NCI-H2081 treated with DMSO at 0.1 percent for 48 hours (cell line): ENCODE results near the gene SIK3.
"Not testable (repeated sequence)": the region's sequence is repeated elsewhere in the genome, so short reads cannot be mapped to it uniquely, and the experiment has no call there.

Experiments
- DNase-seq: peaks from one replicate; lab custom pipeline; 2025; lab: John Stamatoyannopoulos, UW

SIK3 gene

GRCh38 chr11:117076941-117077691, 21.1 kb downstream of the SIK3 start:
- peak; percentile 30 for DNase-seq

- DNase-seq: no peak
Measured at GRCh38 chr11:117075186-117075585, 23.0 kb downstream of the SIK3 start.

DNA sequence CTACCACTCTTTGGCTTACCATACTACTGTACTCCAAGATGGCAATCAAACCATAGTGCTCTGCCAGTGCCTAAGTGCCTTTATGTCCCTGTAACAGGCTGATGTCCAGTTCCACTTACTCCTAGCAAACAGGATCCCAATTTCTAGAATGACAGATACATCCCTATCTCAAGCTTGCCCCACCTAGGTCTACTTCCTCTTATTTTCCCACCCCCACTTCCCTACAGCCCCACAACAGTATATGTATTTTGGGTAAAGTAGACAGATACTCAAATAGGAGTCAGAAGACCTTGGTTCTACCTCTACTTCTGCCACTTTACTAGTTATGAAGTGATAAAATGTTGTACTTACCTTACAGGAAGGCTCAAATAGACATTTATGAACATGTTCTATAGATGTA, 24.1 kb downstream of the SIK3 start:
- DNase-seq: no peak

DNA sequence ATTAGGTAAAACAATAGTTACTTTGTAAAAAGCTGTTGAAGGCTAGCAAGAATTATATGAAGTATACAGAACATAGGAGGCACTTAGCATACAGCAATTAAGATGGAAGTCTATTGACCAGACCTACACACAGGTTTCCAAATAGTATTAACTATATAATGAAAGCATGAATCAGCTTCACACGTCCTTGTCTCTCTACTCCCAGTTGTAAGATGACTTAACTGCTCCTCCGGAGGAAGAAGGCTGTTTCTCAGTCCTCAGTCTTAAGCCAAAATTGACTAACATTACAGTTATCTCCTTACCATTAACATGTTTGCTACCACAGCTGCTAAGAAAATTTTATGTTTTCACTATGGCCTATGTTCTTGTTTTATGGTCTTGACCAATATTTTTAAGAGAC, 24.7 kb downstream of the SIK3 start:
- no peak for DNase-seq

- DNase-seq: no peak
Measured at GRCh38 chr11:117072517-117073461, 25.4 kb downstream of the SIK3 start.

- DNase-seq: no peak
Measured at GRCh38 chr11:117071344-117071787, 26.9 kb downstream of the SIK3 start.

GRCh38 chr11:117070016-117070415, 28.2 kb downstream of the SIK3 start:
- no peak for DNase-seq

DNA sequence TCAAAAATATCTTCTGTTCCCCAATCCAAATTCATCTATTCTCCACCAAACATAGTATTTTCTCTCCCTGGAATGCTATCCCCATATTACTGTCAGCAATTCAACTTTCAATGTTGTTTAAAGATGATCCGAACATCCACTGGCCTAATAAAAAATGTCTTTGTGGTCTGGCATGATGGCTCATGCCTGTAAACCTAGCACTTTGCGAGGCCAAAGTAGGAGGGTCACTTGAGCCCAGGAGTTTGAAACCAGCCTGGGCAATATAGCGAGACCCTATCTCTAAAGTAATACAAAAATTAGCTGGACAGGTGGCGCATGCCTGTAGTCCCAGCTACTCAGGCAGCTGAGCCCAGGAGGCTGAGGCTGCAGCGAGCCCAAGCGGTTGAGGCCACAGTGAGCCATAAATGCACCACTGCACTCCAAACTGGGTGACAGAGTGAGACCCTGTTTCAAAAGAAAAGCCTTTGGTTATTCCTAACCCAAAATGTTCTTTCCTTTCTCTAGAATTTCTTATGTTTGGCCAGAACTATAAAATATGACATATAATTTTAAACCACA, 29.8 kb downstream of the SIK3 start:
- no peak for DNase-seq

- no peak for DNase-seq
Measured at GRCh38 chr11:117066959-117067358, 31.3 kb downstream of the SIK3 start.

DNA sequence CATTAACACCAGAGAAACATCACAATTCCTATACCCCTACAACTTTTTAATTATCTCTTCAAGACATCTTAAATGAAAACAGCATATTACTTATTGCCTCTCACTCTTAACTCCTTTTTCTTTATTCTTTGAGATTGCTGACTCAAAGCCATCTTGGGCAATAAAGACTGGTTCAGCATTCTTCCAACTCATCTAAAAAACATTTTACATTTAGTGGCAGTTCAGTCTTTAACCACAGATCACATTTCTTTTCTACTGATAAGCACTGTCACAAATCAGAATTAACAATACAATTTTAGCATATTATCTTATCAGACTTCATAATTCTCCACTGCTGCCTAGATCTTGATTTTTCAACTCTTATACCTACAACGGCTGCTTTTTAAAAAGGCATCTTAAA, 34.0 kb downstream of the SIK3 start:
- DNase-seq: no peak

DNA sequence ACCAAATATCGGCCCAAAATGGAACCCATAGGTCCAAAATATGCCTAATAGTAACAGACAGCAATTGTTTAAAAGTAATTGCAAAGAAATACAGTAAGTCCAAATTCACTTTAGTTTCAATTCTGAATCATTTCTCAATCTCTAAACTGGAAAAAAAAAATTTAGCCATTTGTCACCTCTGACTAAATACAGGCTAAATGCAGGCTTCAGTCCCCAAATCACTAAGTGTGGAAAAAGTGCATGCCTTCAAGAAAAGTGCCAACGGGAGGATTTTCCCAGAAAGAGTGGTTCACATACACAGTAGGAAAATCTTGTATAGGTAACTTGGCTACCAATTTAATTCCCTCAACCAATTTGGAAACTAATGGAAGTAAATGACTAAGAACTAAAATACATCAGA, 35.7 kb downstream of the SIK3 start:
- DNase-seq: no peak

- no peak for DNase-seq
Measured at GRCh38 chr11:117061256-117061655, 37.0 kb downstream of the SIK3 start.

DNA sequence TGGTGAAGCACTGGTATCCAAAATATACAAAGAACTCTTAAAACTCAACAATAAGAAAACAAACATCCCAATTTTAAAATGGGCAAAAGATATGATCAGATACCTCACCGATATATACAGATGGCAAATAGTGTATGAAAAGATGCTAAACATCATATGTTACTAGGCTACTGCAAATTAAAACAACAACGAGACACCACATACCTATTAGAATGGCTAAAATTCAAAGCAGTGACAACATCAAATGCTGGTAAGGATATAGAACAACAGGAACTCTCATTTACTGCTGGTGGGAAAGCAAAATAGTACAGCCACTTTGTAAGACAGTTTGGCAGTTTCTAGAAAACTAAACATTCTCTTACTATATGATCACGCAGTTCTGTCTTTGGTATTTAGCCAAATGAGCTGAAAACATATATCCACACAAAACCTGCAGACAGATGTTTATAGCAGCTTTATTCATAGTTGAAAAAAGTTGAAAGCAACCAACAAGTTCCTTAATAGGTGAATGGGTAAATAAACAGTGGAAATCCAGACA, 38.5 kb downstream of the SIK3 start:
- no peak for DNase-seq

DNA sequence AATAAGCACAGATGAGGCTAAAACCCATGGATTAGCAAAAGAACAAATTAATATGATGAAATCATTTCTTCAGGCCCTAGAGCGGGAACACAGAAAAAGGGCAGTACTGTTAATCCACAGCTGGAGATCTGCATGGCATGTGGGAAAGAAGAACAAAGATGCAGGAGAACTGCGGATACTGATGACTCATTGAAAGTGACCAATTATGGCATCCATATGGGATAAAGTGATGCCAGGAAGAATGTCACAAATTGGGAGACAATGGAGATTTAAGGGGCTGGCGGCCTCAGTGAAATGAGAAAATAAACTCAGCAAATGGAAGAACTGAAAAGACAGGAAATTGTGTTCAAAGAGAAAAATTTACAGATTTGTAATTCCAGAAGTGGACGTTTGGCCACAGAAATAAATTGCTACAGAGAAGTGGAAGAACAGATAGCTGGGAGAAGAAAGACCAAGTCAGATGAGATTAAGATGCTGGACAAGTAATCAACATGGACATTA, 39.4 kb downstream of the SIK3 start:
- no peak for DNase-seq

DNA sequence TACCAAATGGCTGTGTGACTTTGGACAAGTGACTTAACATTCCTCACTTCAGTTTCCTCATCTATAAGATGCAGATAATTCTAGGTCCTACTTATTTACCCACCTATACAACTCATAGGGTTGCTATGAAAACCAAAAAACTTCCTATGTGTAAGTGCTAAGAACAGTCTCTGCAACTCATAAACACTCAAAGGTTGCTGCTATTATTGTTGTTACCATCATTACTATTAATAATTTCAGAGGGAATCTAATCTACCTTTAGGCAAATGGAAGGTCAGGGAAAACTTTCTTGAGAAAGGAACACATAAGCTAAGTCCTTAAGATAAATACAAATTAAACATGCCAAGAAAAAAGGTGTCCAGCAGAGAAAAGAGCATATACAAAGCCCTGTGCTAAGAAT, 40.5 kb downstream of the SIK3 start:
- DNase-seq: no peak

DNA sequence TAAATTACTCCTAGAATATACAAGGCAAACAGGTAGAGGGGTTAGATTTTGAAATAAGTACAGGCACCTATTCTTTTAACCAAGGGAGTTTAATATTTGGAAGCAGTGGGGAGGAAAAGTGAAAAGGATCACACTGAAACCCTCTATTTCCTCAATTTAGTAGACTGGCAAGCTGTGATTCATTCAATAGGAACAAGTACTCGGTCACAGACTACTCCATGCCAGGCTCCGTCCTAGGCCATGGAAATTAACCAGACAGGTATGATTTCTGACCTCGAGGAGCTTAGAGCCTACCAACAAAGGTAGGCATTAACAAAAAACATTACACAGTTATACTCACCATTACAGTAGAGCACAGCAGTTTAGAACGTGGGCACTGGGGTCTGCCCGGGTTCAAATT, 40.9 kb downstream of the SIK3 start:
- no peak for DNase-seq

DNA sequence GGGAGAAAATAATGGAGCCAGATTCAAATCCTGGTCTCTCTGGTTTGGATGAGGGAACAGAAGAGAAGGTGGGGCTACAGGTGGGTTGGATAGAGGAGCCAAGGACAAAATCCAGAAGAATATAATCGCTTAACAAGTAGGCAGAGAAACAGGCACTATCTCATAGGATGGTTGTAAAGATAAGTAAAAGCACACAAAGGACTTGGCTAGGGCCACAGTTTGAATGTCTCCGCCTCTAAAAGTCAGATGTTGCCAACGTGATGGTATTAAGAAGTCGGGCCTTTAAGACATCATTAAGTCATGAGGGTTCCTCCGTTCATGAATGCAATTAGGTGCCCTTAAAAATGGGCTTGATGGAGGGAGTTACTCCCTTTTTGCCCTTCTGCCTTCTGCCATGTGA, 42.8 kb downstream of the SIK3 start:
- DNase-seq: no peak

GRCh38 chr11:117054382-117054781, 43.8 kb downstream of the SIK3 start:
- DNase-seq: no peak

- no peak for DNase-seq
Measured at GRCh38 chr11:117052196-117053149, 45.8 kb downstream of the SIK3 start.

DNA sequence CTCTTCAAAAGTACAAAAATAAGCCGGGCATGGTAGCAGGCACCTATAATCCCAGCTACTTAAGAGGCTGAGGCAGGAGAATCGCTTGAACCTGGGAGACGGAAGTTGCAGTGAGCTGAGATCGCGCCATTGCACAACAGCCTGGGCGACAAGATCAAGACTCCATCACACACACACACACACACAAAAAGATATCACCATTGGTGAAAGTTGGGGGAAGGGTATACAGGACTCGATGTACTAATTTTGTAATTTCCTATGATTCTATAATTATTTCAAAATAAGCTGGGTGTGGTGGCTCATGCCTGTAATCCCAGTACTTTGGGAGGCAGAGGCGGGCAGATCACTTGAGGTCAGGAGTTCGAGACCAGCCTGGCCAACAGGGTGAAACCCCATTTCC, 48.1 kb downstream of the SIK3 start:
- not testable (repeated sequence) for DNase-seq

DNA sequence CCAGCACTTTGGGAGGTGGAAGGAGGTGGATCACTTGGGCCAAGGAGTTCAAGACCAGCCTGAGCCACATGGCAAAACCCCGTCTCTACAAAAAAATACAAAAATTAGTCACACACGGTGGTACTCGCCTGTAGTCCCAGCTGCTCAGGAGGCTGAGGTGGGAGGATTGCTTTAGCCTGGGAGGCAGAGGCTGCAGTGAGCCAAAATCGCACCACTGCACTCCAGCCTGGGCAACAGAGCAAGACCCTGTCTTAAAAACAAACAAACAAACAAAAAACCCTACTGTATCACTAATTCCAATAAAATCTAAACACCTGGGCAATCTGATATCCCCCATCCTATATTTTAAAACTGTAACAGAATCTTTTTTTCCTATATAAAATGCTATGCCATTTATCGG, 51.6 kb downstream of the SIK3 start:
- not testable (repeated sequence) for DNase-seq
